ENCODE measurements around the gene GANC. TPM values are rescaled to one million over a fixed set of nuclear protein-coding genes. Genes with fewer than 3 reads are reported as not detected.
"Not testable (repeated sequence)": the region's sequence is repeated elsewhere in the genome, so short reads cannot be mapped to it uniquely, and the experiment has no call there.

The GANC gene
- polyA plus RNA-seq, result 48.0 TPM

DNA sequence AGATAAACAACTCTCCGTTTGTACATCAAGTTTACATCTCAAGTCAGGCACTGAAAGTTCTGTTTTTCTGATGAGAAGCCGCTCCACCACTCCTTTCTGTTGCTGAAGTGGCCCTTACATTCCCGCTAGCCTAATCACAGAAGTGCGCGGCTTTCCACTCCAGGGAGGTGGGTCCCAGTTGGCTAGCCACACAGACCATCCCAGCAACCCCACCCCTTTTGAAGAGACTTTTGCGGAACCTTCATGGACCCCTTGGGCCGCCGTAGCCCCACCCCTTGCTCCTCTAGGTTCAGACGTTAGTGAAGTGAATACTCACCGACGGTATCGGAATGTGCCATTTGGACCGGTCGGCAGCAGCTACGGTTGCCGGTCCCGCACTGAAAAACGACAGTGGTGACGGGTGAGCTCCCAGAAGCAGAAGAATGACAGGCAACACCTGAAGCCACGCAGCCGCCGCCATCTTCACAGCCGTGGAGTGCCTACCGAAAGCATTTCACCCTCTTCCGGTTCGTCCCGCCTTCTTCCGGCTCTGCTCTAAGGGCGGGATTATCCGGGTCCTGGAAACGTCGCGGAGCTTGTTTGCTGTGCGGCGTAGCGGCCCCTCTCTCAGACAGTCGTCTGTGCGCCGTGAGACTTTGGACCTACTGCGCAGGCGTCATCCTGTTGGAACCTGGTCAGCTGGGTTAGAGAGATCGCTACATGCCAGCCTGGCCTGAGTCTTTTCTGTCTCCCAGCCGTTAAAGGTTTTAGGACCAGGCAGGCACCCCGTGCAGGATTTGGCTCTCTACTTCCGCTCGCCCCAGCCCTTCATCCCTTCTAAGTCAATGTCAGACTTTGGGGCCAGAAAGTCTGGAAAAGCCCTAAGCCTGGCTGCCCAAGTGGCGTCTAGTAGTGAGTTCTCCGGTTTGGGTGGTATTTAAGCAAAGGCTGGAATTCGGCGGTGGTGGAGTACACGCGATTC lies at the start of gene GANC, which contains the start of gene TMEM87A:
GANC (plus strand) TSS at position 263 of the 961 bp plus-strand sequence. CDS start 1,281 bp downstream, outside the sequence.
TMEM87A (minus strand) TSS at position 495 of the 961 bp plus-strand sequence; CDS start at position 460, 35 bp downstream.
- peaks cover 4% of the 10 kb centered on the region for H3K36me3 Mint-ChIP-seq
- peak within 1 kb of the TSS; percentile 90 to 100 (median 100) for H3K4me3 Mint-ChIP-seq
- H3K27me3 Mint-ChIP-seq, result no peaks in the 10 kb centered on the region
- H3K9me3 Mint-ChIP-seq, result no peaks in the 10 kb centered on the region
- H3K27ac Mint-ChIP-seq, result peak within 1 kb of the TSS; percentile 97 to 99 (median 99)
- peaks cover 31 to 45% (median 38%) of the 10 kb centered on the region in 3 donors for H3K4me1 Mint-ChIP-seq

DNA sequence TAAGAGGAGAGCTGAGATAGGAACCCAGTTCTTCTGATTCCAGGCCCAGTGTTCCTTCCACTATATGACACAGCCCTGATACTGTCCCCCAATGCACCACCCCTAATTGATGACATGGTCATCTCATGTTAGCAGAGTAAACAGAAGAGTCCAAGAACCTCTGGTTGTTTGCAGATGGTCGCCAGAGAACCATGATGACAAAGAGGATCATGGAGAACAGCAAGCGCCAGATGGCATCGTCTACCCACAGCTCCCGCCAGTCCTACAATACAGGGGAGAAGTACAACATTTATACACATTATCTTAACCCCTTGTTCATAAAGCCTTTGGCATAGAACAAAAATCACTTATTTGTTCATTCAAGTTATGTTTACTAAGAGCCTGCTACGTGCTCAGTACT lies 46.4 kb upstream of the GANC start:
- Mint-ChIP-seq H3K9me3 (no peaks in the 10 kb centered on the region), H3K4me1 (no peaks in the 10 kb centered on the region), H3K27me3 (no peaks in the 10 kb centered on the region), H3K4me3 (no peak overlapping the region), H3K27ac (no peak overlapping the region), H3K36me3 (peaks cover 4% of the 10 kb centered on the region)

GRCh38 chr15:42228036-42228435 lies 45.0 kb upstream of the GANC start:
- H3K27ac Mint-ChIP-seq, result no peak overlapping the region
- no peaks in the 10 kb centered on the region for H3K9me3 Mint-ChIP-seq
- H3K4me1 Mint-ChIP-seq, result no peaks in the 10 kb centered on the region
- no peak overlapping the region for H3K4me3 Mint-ChIP-seq
- peaks cover 4% of the 10 kb centered on the region for H3K36me3 Mint-ChIP-seq
- no peaks in the 10 kb centered on the region for H3K27me3 Mint-ChIP-seq

DNA sequence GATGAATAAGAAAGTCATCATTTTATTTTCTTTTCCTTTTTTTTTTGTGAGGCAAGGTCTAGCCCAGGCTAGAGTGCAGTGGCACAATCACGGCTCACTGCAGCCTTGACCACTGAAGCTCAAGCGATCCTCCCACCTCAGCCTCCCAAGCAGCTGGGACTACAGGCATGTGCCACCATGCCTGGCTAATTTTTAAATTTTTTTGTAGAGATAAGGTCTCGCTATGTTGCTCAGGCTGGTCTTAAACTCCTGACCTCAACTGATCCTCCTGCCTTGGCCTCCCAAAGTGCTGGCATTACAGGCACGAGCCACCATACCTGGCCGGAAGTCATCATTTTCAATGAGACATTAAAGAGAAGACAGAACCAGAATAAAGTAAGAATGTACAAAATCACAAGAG lies 44.0 kb upstream of the GANC start:
- H3K27ac Mint-ChIP-seq, H3K9me3 Mint-ChIP-seq, H3K4me1 Mint-ChIP-seq, H3K27me3 Mint-ChIP-seq, H3K4me3 Mint-ChIP-seq, H3K36me3 Mint-ChIP-seq: not testable (repeated sequence)

- Mint-ChIP-seq H3K4me1 (no peaks in the 10 kb centered on the region), H3K36me3 (peaks cover 7% of the 10 kb centered on the region), H3K27ac (no peak overlapping the region), H3K9me3 (no peaks in the 10 kb centered on the region), H3K27me3 (no peaks in the 10 kb centered on the region), H3K4me3 (no peak overlapping the region)
Measured at GRCh38 chr15:42231088-42231487, 41.9 kb upstream of the GANC start.

- H3K4me1 Mint-ChIP-seq, result no peaks in the 10 kb centered on the region
- H3K4me3 Mint-ChIP-seq, result no peak overlapping the region
Measured at GRCh38 chr15:42232606-42233005, 40.4 kb upstream of the GANC start.

GRCh38 chr15:42233107-42233506 lies 39.9 kb upstream of the GANC start:
- H3K9me3 Mint-ChIP-seq, result no peaks in the 10 kb centered on the region
- H3K36me3 Mint-ChIP-seq, result peaks cover 8% of the 10 kb centered on the region
- no peaks in the 10 kb centered on the region for H3K4me1 Mint-ChIP-seq
- no peaks in the 10 kb centered on the region for H3K27me3 Mint-ChIP-seq
- no peak overlapping the region for H3K4me3 Mint-ChIP-seq
- peak overlapping the region in 1 of 3 donors; percentile 59 for H3K27ac Mint-ChIP-seq

More at GRCh38 chr15:42232606-42233005, 40.4 kb upstream of the GANC start:
- no peaks in the 10 kb centered on the region for H3K9me3 Mint-ChIP-seq
- no peaks in the 10 kb centered on the region for H3K27me3 Mint-ChIP-seq
- peaks cover 8% of the 10 kb centered on the region for H3K36me3 Mint-ChIP-seq
- H3K27ac Mint-ChIP-seq, result no peak overlapping the region

- Mint-ChIP-seq H3K27me3 (no peaks in the 10 kb centered on the region), H3K27ac (no peak overlapping the region), H3K36me3 (peaks cover 10% of the 10 kb centered on the region), H3K4me1 (no peaks in the 10 kb centered on the region), H3K9me3 (no peaks in the 10 kb centered on the region), H3K4me3 (no peak overlapping the region)
Measured at GRCh38 chr15:42239528-42240182, 33.3 kb upstream of the GANC start.

- H3K4me1 Mint-ChIP-seq, result peaks cover 0 to 3% (median 0%) of the 10 kb centered on the region in 3 donors
- peaks cover 7% of the 10 kb centered on the region for H3K36me3 Mint-ChIP-seq
- no peaks in the 10 kb centered on the region for H3K9me3 Mint-ChIP-seq
- no peak overlapping the region for H3K27ac Mint-ChIP-seq
- no peaks in the 10 kb centered on the region for H3K27me3 Mint-ChIP-seq
- H3K4me3 Mint-ChIP-seq, result no peak overlapping the region
Measured at GRCh38 chr15:42240823-42241222, 32.2 kb upstream of the GANC start.

DNA sequence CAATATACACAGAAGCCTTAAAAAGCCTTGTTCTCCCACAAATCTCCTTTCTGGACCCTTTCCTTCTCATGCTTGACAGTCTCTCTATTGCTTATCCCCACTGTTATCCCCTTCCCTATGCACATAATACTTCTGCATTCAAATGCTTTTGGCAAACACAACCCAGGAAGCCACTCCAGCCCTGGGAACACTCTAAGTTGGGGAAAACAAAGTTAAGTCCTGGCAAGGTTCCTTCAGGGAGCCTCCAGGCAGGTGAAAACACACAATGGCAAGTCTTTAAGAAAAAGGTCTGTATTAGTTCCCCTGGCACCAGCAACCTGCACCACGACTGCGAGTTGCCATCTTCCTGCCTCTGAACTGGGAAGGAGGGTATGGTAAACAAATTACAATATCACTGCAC lies 19.7 kb upstream of the GANC start:
- H3K9me3 Mint-ChIP-seq, result no peaks in the 10 kb centered on the region
- H3K27ac Mint-ChIP-seq, result no peak overlapping the region
- peaks cover 10% of the 10 kb centered on the region for H3K36me3 Mint-ChIP-seq
- H3K4me3 Mint-ChIP-seq, result no peak overlapping the region
- H3K4me1 Mint-ChIP-seq, result peaks cover 0 to 5% (median 3%) of the 10 kb centered on the region in 3 donors
- H3K27me3 Mint-ChIP-seq, result no peaks in the 10 kb centered on the region

- Mint-ChIP-seq H3K4me3 (no peak overlapping the region), H3K36me3 (peaks cover 14% of the 10 kb centered on the region), H3K4me1 (peaks cover 4 to 7% (median 7%) of the 10 kb centered on the region in 3 donors), H3K9me3 (no peaks in the 10 kb centered on the region), H3K27ac (no peak overlapping the region), H3K27me3 (no peaks in the 10 kb centered on the region)
Measured at GRCh38 chr15:42264795-42265194, 8.2 kb upstream of the GANC start.

GRCh38 chr15:42267286-42267685 lies 5.7 kb upstream of the GANC start:
- H3K9me3 Mint-ChIP-seq, result no peaks in the 10 kb centered on the region
- peaks cover 9% of the 10 kb centered on the region for H3K36me3 Mint-ChIP-seq
- no peaks in the 10 kb centered on the region for H3K27me3 Mint-ChIP-seq
- H3K4me3 Mint-ChIP-seq, result no peak overlapping the region
- peaks cover 16 to 24% (median 17%) of the 10 kb centered on the region in 3 donors for H3K4me1 Mint-ChIP-seq
- no peak overlapping the region for H3K27ac Mint-ChIP-seq

- peaks cover 4% of the 10 kb centered on the region for H3K36me3 Mint-ChIP-seq
- H3K9me3 Mint-ChIP-seq, result no peaks in the 10 kb centered on the region
- peak overlapping the region in 2 of 4 donors; percentile 34 to 70 for H3K4me3 Mint-ChIP-seq
- no peaks in the 10 kb centered on the region for H3K27me3 Mint-ChIP-seq
- peaks cover 23 to 35% (median 32%) of the 10 kb centered on the region in 3 donors for H3K4me1 Mint-ChIP-seq
- H3K27ac Mint-ChIP-seq, result no peak overlapping the region
Measured at GRCh38 chr15:42270551-42270950, 2.5 kb upstream of the GANC start.

- peak overlapping the region in 1 of 4 donors; percentile 34 for H3K4me3 Mint-ChIP-seq
- H3K4me1 Mint-ChIP-seq, result peaks cover 27 to 40% (median 36%) of the 10 kb centered on the region in 3 donors
- peak overlapping the region in 1 of 3 donors; percentile 39 for H3K27ac Mint-ChIP-seq
Measured at GRCh38 chr15:42270996-42271395, 2.0 kb upstream of the GANC start.

More at GRCh38 chr15:42270996-42271395, 2.0 kb upstream of the GANC start:
- H3K27me3 Mint-ChIP-seq, result no peaks in the 10 kb centered on the region
- H3K9me3 Mint-ChIP-seq, result no peaks in the 10 kb centered on the region
- H3K36me3 Mint-ChIP-seq, result peaks cover 2% of the 10 kb centered on the region
